ENCODE results near the gene RPS24. TPM values are rescaled to one million over a fixed set of nuclear protein-coding genes. Genes with fewer than 3 reads are reported as not detected.

The RPS24 gene
- total and polyA plus RNA-seq, 10 of the 15 experiments (the other 5 are each of a cell fraction or from before 2014, with no cell fraction given), result 1,343 to 7,285 (median 2,230) TPM

DNA sequence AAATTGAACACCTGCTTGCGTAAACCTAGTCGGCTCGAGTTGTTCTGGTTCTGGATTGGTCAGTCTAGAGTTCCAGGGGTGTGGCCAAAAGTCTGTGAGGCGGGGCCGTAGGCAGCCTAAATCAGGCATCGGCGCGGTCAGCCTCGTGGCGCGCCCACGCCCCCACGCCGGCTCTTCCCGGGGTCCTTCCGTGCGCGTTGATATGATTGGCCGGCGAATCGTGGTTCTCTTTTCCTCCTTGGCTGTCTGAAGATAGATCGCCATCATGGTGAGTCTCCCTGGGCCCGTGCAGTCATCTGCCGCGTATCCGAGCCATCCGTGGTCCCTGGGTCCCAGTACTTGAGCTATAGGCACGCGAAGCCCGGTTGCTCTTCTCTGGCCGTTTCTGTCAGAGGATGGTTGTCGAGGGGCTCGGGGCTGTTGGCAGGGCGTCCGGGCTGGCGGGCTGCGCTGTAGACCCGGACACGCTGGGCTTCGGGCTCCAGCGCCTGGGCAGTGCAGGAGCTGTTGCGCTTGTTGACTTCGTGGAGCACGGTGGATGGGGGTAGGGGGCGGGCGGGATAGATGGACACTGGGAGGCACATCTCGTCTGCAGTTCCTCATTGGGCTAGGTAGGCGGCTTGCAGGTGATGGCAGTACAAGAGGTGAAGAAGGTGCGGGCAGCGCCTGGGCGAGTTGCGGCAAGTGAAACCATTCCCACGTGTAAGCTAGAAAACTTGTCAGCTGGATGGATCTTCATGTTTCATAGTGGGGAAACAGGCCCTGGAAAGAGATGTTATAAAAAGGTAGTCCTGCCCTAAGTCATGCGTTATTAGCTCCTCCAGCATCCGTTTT lies at the start of gene RPS24 (continued):
- TF ChIP-seq, protein P1, sequence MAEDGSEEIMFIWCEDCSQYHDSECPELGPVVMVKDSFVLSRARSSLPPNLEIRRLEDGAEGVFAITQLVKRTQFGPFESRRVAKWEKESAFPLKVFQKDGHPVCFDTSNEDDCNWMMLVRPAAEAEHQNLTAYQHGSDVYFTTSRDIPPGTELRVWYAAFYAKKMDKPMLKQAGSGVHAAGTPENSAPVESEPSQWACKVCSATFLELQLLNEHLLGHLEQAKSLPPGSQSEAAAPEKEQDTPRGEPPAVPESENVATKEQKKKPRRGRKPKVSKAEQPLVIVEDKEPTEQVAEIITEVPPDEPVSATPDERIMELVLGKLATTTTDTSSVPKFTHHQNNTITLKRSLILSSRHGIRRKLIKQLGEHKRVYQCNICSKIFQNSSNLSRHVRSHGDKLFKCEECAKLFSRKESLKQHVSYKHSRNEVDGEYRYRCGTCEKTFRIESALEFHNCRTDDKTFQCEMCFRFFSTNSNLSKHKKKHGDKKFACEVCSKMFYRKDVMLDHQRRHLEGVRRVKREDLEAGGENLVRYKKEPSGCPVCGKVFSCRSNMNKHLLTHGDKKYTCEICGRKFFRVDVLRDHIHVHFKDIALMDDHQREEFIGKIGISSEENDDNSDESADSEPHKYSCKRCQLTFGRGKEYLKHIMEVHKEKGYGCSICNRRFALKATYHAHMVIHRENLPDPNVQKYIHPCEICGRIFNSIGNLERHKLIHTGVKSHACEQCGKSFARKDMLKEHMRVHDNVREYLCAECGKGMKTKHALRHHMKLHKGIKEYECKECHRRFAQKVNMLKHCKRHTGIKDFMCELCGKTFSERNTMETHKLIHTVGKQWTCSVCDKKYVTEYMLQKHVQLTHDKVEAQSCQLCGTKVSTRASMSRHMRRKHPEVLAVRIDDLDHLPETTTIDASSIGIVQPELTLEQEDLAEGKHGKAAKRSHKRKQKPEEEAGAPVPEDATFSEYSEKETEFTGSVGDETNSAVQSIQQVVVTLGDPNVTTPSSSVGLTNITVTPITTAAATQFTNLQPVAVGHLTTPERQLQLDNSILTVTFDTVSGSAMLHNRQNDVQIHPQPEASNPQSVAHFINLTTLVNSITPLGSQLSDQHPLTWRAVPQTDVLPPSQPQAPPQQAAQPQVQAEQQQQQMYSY (CRISPR knock-in tag; IDR thresholded peaks at IDR 0.05), result no peak
- TF ChIP-seq MEF2B (IDR thresholded peaks at IDR 0.05; ENCODE audit: partially characterized antibody, poor library complexity, severe bottlenecking), result no peak
- no peak for TF ChIP-seq NR2C1 (IDR thresholded peaks at IDR 0.05)
- TF ChIP-seq, protein P2, sequence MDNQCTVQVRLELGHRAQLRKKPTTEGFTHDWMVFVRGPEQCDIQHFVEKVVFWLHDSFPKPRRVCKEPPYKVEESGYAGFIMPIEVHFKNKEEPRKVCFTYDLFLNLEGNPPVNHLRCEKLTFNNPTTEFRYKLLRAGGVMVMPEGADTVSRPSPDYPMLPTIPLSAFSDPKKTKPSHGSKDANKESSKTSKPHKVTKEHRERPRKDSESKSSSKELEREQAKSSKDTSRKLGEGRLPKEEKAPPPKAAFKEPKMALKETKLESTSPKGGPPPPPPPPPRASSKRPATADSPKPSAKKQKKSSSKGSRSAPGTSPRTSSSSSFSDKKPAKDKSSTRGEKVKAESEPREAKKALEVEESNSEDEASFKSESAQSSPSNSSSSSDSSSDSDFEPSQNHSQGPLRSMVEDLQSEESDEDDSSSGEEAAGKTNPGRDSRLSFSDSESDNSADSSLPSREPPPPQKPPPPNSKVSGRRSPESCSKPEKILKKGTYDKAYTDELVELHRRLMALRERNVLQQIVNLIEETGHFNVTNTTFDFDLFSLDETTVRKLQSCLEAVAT (IDR thresholded peaks at IDR 0.05), result peak; percentile 93
- TF ChIP-seq LARP7 (IDR thresholded peaks at IDR 0.05), result peak; percentile 86
- TF ChIP-seq, protein P3, sequence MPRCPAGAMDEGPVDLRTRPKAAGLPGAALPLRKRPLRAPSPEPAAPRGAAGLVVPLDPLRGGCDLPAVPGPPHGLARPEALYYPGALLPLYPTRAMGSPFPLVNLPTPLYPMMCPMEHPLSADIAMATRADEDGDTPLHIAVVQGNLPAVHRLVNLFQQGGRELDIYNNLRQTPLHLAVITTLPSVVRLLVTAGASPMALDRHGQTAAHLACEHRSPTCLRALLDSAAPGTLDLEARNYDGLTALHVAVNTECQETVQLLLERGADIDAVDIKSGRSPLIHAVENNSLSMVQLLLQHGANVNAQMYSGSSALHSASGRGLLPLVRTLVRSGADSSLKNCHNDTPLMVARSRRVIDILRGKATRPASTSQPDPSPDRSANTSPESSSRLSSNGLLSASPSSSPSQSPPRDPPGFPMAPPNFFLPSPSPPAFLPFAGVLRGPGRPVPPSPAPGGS (IDR thresholded peaks at IDR 0.05; ENCODE audit: borderline replicate concordance, insufficient read depth, low read depth, low read length, poor library complexity, severe bottlenecking), result no peak
- TF ChIP-seq, protein P4, sequence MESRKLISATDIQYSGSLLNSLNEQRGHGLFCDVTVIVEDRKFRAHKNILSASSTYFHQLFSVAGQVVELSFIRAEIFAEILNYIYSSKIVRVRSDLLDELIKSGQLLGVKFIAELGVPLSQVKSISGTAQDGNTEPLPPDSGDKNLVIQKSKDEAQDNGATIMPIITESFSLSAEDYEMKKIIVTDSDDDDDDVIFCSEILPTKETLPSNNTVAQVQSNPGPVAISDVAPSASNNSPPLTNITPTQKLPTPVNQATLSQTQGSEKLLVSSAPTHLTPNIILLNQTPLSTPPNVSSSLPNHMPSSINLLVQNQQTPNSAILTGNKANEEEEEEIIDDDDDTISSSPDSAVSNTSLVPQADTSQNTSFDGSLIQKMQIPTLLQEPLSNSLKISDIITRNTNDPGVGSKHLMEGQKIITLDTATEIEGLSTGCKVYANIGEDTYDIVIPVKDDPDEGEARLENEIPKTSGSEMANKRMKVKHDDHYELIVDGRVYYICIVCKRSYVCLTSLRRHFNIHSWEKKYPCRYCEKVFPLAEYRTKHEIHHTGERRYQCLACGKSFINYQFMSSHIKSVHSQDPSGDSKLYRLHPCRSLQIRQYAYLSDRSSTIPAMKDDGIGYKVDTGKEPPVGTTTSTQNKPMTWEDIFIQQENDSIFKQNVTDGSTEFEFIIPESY (IDR thresholded peaks at IDR 0.05), result no peak
- no peak for TF ChIP-seq ZNF622 (IDR thresholded peaks at IDR 0.05)
- TF ChIP-seq NR2C2 (IDR thresholded peaks at IDR 0.05; ENCODE audit: borderline replicate concordance, control insufficient read depth, insufficient read length, low read depth), result no peak
- TF ChIP-seq, protein P5, sequence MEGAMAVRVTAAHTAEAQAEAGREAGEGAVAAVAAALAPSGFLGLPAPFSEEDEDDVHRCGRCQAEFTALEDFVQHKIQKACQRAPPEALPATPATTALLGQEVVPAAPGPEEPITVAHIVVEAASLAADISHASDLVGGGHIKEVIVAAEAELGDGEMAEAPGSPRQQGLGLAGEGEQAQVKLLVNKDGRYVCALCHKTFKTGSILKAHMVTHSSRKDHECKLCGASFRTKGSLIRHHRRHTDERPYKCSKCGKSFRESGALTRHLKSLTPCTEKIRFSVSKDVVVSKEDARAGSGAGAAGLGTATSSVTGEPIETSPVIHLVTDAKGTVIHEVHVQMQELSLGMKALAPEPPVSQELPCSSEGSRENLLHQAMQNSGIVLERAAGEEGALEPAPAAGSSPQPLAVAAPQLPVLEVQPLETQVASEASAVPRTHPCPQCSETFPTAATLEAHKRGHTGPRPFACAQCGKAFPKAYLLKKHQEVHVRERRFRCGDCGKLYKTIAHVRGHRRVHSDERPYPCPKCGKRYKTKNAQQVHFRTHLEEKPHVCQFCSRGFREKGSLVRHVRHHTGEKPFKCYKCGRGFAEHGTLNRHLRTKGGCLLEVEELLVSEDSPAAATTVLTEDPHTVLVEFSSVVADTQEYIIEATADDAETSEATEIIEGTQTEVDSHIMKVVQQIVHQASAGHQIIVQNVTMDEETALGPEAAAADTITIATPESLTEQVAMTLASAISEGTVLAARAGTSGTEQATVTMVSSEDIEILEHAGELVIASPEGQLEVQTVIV (IDR thresholded peaks at IDR 0.05; ENCODE audit: borderline replicate concordance, partially characterized antibody), result no peak
- peak; percentile 88 for TF ChIP-seq TCF3 (IDR thresholded peaks at IDR 0.05; ENCODE audit: borderline replicate concordance, insufficient read depth, low read depth, low read length)
- peak; percentile 75 for TF ChIP-seq HDGF (IDR thresholded peaks at IDR 0.05)
- no peak for TF ChIP-seq ZNF217 (IDR thresholded peaks at IDR 0.05)
- TF ChIP-seq MYC (IDR thresholded peaks at IDR 0.05; ENCODE audit: insufficient read depth, insufficient read length, insufficient replicate concordance, low read length, severe bottlenecking), result peak; percentile 99
- TF ChIP-seq ZZZ3 (IDR thresholded peaks at IDR 0.05; ENCODE audit: control insufficient read depth, insufficient read length, low read depth), result no peak

Data from GM12878 (cell line).